Stimulated activated CD4-positive, alpha-beta T cell treated with anti-CD3 and anti-CD28 coated beads, Interleukin-1b, Interleukin-23, amount 100 ng/mL, for 4 hours (primary cell): ENCODE measurements around the gene LHX6.

ENCODE experiments used
- DNase-seq, 2 donors: peaks; one replicate each; pipeline ENCODE4 v3.0.0-alpha.2; 2020; ENCODE audit warnings: low read depth in 2 of 2

The LHX6 gene

DNA sequence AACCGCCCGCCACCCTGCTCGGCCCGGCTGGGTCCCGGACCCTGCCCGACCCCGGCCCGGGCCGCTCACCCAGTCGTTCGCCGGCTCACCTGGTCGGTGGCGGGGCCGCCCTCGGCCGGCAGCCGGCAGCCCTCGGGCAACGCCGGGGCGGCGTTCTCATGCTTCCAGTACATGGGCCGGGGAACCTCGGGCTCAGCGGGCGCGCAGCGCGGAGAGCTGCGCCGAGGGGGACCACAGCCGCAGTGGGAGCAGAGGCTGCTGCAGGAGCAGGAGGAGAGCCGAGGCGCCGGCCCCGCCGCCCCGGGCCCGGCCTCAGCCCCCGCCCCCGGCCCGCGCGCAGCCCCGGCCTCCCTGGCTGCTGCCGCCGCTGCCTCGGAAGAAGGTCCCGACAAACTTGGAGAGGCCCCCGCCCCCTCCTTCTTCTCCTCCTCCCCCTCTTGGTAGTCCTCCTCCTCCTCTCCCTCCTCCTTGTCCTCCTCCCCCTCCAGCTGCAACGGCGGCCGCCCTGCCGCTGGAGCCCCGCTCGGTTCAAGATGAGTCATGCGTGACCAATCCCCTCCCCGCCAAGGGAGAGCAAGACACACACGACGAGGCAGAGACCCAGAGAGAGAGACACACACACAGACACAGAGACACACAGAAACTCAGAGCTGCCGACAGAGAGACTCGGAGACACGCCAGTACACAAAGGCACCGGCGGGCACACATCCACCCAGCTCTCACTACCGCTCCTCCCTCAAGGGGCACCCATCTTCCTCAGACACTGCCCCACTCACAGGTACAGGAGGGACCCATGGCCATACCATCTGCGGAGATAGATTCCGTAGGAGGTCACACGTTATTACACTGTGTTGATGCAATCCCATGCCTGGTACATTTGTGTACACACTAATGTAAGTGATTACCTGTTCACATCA lies at the start of gene LHX6:
Gene LHX6, minus strand, starts transcription at position 390 of the 917 bp plus-strand sequence. Its CDS starts 217 bp downstream, at position 173.
- no peak for DNase-seq

GRCh38 chr9:122277285-122277897 lies 48.6 kb upstream of the LHX6 start:
- DNase-seq, result no peak

- DNase-seq, result no peak
Measured at GRCh38 chr9:122276096-122276495, 47.3 kb upstream of the LHX6 start.

DNA sequence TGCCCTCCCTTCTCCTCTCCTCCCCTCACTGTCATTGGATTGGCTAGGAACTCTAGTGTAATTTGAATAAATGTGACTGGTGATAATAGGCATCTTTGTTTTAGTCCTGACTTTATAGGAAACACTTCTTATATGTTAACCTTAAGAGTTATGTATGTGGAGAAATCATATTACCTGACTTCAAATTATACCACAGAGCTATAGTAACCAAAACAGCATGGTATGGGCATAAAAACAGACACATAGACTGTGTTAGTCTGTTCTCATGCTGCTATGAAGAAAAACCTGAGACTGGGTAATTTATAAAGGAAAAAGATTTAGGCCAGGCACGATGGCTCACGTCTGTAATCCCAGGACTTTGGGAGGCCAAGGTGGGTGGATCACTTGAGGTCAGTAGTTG lies 45.3 kb upstream of the LHX6 start:
- DNase-seq, result no peak

DNA sequence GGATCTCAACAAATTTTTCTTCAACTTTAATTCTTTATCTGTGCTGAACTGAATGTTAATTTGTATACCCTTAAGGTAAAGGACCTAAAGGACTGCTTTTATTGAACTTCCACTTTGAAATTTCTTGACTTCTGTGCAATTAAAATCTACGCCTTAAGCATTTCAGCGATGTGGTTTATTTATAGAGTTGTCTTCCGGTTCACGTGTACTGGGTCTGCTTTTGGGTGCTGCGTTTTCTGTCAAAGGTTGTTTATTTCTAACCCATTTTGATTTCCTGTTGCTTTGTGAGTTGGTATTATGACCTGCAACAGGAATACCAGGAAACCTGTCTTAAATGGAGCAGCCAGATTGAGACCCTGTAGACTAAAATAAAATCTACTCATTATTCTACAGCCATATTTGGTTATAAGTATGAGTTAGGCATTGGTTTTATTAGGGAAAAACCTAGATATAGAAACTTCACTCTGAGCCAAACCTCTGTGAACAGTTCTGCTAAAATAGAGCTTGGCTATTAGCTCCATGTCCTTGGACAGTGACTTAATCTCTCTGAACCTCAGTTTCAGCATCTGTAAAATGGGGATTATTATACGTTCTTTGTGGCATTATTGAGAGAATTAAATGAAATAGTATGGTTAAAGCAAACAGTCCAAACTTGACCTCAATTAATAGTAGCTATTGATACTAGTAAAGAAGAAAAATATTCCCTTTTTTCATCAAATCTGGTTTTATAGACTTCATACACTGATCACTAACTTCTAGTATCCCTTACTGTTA lies 39.5 kb upstream of the LHX6 start:
- DNase-seq, result no peak

DNA sequence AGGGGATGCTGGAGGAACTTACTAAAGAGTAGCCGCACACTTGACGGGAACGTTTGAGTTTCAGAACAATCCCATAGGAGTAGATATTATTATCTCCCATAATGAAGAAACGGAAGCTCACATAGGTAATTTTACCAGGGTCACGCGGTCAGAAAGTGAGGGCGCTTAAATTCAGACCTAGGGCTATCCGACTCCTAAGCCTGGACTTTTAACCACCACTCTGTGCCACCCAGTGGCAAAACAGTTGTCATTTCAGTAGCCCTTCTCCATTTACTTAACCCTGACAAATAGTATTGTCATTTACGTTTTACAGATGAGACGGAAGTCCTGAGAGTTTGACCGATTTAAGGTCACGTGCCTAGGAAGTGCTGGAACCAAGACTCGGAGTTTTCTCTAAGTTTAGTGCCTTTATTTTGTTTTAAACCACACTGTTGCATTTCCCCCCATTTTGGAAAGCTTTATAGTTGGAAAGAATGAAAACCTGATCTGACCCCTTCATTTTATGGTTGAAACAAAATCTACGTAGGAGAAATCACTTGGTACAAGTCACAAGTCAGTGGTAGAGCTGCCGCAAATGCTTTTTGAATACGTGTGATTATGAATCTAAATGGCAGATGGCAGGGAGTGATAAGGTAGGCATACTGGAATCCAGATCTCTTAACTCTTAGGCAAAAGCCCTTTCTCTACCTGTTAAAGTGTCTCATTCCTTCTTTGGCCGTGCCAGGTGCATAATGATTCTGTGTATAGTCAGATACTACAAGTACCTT lies 36.6 kb upstream of the LHX6 start:
- no peak for DNase-seq

GRCh38 chr9:122264360-122265148 lies 35.8 kb upstream of the LHX6 start, which contains the start of the genes MRRF and RBM18:
TSS of gene MRRF (plus strand) at chr9:122264882. CDS start at chr9:122270892, 6,010 bp downstream.
TSS of gene RBM18 (minus strand) at chr9:122264840. CDS start at chr9:122261492, 3,348 bp downstream.
- DNase-seq, result peak; percentile 77 to 85

- DNase-seq, result no peak
Measured at GRCh38 chr9:122263699-122264349, 35.1 kb upstream of the LHX6 start.

DNA sequence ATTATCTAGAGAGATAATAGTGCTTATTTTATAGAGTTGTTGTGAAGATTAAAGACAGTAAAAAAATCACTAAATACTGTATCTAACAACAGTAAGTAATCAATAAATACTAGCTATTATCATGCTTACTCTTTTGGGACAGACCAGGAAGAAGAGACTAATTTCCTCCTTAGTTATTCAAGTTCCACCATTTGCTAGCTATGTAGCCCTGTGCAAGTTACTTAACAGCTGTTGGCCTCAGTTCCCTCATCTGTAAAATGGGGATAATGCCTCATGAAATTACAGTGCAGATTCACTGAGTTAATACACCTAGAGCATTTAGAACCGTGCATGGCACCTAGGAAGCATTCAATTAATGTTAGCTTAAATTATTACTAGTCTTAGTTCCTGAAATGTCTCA lies 33.3 kb upstream of the LHX6 start:
- DNase-seq, result no peak

DNA sequence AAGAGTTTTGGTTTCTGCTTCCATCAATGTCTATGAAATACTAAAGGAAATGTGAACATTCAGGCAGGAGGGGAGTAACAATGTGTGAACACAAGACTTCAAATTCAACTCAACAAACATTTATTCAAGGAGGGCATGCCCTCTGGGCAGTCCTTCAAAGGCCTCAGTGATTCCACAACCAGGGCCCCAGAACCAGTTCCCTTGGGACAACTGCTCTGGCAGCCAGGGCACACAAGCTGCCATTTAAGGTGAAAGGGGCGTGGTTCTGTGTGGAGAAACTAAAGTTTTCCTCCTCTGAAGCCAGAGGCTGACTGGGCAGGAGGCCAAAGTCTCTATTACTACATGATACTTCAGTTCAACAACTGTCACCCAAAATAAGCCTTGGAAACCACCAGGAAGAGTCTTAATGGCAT lies 32.7 kb upstream of the LHX6 start:
- DNase-seq, result no peak

DNA sequence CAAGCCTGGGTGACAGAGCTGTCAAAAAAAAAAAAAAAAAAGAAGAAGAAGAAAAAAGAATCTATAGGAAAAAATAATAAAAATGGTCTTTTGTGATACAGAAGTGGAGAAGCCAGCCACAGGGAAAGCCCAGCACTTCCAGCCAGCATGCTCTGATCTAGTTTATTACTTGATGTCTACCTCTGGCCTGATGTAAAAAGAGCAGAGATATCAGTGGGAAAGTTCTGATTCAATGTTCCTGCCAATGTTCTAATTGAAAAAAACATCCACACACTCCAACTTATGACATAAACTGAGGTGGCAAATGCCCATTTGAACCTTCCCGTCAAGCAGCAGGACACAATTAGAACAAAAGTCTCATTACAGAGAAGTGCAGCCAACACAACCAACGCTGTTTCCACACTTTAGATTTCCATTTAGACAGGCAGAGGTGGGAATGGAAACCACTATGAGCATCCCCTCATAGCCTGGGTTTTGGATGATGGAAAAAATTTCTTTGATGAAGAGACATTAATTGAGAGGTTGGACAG lies 30.2 kb upstream of the LHX6 start:
- no peak for DNase-seq

DNA sequence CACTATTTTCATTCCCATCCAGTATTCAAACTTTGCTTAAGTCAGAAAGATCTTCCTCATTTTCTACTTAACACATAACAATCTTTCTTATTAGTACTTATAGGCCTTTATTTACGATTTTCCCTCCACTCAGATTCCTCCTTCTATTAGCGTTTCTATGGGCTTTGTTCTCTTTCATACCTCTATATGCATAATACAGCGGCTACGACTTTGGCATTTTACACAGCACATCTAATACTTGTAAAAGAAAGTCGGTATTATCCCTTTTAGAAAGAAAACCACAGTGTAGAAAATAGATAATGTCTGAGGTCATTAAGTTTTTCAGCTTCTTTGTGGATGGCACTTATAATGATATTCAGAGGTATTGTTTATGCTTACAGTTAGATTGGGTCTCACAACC lies 27.4 kb upstream of the LHX6 start:
- no peak for DNase-seq

GRCh38 chr9:122254761-122255160 lies 26.0 kb upstream of the LHX6 start:
- no peak for DNase-seq

DNA sequence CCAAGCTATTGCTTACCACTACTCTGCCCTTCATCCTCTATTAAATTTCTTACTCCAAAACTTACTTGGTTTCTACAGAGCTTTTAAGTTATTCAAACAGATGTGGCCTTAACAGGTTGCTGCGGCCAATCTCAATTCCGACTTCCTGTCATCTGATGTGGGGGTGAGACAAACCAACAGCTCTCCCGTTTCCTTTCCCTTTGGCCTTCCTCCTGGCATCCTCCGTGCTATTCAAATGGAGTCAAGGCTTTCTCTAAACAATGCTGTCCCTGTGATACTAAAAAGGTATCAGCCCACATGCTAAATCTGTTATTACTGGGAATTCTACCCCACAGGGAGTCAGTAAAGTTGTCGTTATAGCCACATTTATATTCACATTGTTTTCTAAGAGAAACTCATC lies 24.0 kb upstream of the LHX6 start:
- DNase-seq, result no peak

DNA sequence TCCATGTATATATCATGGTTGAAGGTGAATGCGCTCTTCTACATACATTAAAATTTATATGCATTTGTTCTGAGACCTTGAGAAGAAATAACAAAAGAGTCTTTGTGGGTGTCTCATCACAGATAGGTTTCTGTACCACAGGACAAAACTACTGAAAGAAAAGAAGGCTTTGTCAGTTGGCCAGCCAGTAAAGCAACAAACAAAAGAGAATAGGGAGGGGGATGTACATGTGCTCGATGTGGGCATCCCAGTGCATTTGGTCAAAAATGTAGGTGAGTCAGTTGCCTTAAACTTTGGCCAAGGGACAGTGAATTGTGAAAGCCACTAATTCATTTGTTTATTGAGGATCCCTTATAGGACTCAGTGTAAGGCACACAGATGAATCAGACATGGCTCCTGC lies 22.6 kb upstream of the LHX6 start:
- no peak for DNase-seq

- no peak for DNase-seq
Measured at GRCh38 chr9:122248448-122248865, 19.7 kb upstream of the LHX6 start.

DNA sequence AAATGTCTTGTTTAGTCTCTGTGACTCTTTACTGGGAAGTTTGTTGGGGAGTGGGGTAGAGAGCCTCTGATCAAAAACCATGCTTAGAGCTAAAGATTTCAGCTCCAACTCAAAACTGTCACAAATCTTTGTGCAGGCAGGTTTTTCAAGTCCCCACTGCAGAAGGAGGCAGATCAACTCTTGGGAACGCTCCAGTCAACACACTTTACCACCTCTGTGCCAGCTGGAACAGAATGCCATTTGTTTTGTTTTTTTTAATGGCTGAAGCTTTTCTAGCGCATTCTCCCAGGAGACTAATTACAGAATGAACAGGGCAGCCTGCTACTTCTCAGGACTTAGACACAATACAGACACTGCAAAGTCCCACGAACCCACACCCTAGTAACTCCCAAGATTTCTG lies 17.9 kb upstream of the LHX6 start:
- DNase-seq, result no peak

GRCh38 chr9:122244349-122244748 lies 15.6 kb upstream of the LHX6 start:
- no peak for DNase-seq

- no peak for DNase-seq
Measured at GRCh38 chr9:122239722-122240121, 11.0 kb upstream of the LHX6 start.

DNA sequence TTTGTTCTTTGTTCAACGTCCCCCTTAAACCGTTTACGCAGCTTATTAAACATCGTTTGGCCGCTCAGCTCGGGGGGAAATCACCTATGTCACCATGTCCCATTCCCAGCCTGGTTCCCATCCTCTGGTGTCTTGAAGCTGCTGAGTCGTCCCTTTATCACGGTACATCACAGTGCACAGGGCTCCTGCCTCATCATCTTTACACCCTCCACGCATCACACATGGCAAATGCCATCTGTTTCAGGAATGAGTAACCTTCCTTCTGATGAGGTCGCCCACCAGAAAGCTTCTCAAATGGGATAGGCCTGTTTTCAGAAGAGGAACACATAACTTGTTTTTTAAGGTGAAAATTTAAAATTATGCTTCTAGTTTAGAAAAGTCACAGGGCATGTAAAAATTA lies 7.9 kb upstream of the LHX6 start:
- no peak for DNase-seq
